ENCODE data around the gene CPHXL. TPM values are rescaled to one million over a fixed set of nuclear protein-coding genes. Genes with fewer than 3 reads are reported as not detected.

CPHXL gene
- total RNA-seq (2021; ENCODE audit: unreplicated experiment) (not detected), Bru-seq, nascent RNA (not detected), BruChase-seq, experiment 1, labeled RNA remaining after a 6-hour chase (not detected), BruChase-seq, experiment 2, labeled RNA remaining after a 2-hour chase (not detected)
- 0.06 TPM in 1 of 2 replicates, not detected in the other for polyA plus RNA-seq (2012)
- long read RNA-seq = 0 reads

GRCh38 chr16:75726390-75726789 lies at the start of gene CPHXL:
TSS of gene CPHXL (minus strand) at chr16:75726490. CDS start at chr16:75726442, 48 bp downstream.
- RAD21 ChIA-PET (ENCODE audit: low non-redundant PET in 1 of 2, low total read pairs in 2 of 2, uncharacterized antibody in 2 of 2, unreplicated experiment in 2 of 2) = no interaction called here
- Histone ChIP-seq H3K36me3 (ENCODE audit: control insufficient read depth in 1 of 2, insufficient read depth in 2 of 2, low read length in 2 of 2) (no peaks in the 10 kb centered on the region), H2AFZ (ENCODE audit: low read depth, low read length, poor library complexity, severe bottlenecking) (no peak within 1 kb of the TSS), H3K4me2 (ENCODE audit: low read length) (no peak within 1 kb of the TSS), H3K27ac (ENCODE audit: low read depth, low read length) (no peak within 1 kb of the TSS), H3K9me2 (ENCODE audit: insufficient read depth) (no peaks in the 10 kb centered on the region), H3K9ac (ENCODE audit: low read length) (no peak within 1 kb of the TSS), H4K20me1 (ENCODE audit: insufficient read depth) (no peaks in the 10 kb centered on the region), H3K27me3 (ENCODE audit: insufficient read depth, low read length) (no peaks in the 10 kb centered on the region), H3K4me3 (replicated peaks in 1 of 2; ENCODE audit: low read depth in 1 of 2, low read length in 2 of 2) (no peak within 1 kb of the TSS), H3K79me2 (ENCODE audit: insufficient read depth, low read length) (no peaks in the 10 kb centered on the region), H3K9me3 (ENCODE audit: control insufficient read depth in 1 of 2, insufficient read depth in 1 of 2, low read depth in 1 of 2, low read length in 2 of 2) (no peaks in the 10 kb centered on the region), H3K4me1 (ENCODE audit: control insufficient read depth in 1 of 2, insufficient read depth in 2 of 2, low read length in 2 of 2) (no peaks in the 10 kb centered on the region; a peak in 1 of 4 replicates)
- no peak for DNase-seq (ENCODE audit: low read depth, low spot score)
- no peak for TF ChIP-seq ATF3 (IDR thresholded peaks at IDR 0.05)
- TF ChIP-seq EZH2phosphoT487 (IDR thresholded peaks at IDR 0.05; ENCODE audit: borderline replicate concordance) = no peak
- ATAC-seq = no peak
- intact Hi-C loops (cut with micrococcal nuclease) = no loop called here
- POLR2A ChIA-PET = no interaction called here
- CTCF ChIA-PET = no interaction called here
- BruUV-seq (replicated peaks) = no TSS peak

- no peaks in the 10 kb centered on the region for H3K79me2 ChIP-seq (ENCODE audit: insufficient read depth, low read length)
- ATAC-seq (no peak), DNase-seq (ENCODE audit: low read depth, low spot score) (no peak)
- no peaks in the 10 kb centered on the region for H3K9me2 ChIP-seq (ENCODE audit: insufficient read depth)
- H3K9me3 ChIP-seq (ENCODE audit: control insufficient read depth in 1 of 2, insufficient read depth in 1 of 2, low read depth in 1 of 2, low read length in 2 of 2) = no peaks in the 10 kb centered on the region
- no peaks in the 10 kb centered on the region for H3K4me1 ChIP-seq (ENCODE audit: control insufficient read depth in 1 of 2, insufficient read depth in 2 of 2, low read length in 2 of 2)
- ChIA-PET CTCF (interaction anchor here (1.3 kb wide), 1 partner anchor 11 kb away, joined by 4 read pairs; no protein-coding TSS in a partner anchor), RAD21 (ENCODE audit: low non-redundant PET in 1 of 2, low total read pairs in 2 of 2, uncharacterized antibody in 2 of 2, unreplicated experiment in 2 of 2) (no interaction called here), POLR2A (no interaction called here)
- H3K27ac ChIP-seq (ENCODE audit: low read depth, low read length) = no peak overlapping the region
- no peaks in the 10 kb centered on the region for H3K36me3 ChIP-seq (ENCODE audit: control insufficient read depth in 1 of 2, insufficient read depth in 2 of 2, low read length in 2 of 2)
- no peak overlapping the region for H3K9ac ChIP-seq (ENCODE audit: low read length)
- H3K4me2 ChIP-seq (ENCODE audit: low read length) = no peak overlapping the region
- no peak for TF ChIP-seq ATF3 (IDR thresholded peaks at IDR 0.05)
- H4K20me1 ChIP-seq (ENCODE audit: insufficient read depth) = no peaks in the 10 kb centered on the region
- no TSS peak for BruUV-seq (replicated peaks)
- H3K27me3 ChIP-seq (ENCODE audit: insufficient read depth, low read length) = peaks cover 16% of the 10 kb centered on the region
- no peak overlapping the region for H3K4me3 ChIP-seq (replicated peaks in 1 of 2; ENCODE audit: low read depth in 1 of 2, low read length in 2 of 2)
- intact Hi-C loops (cut with micrococcal nuclease) = no loop called here
- no peak overlapping the region for H2AFZ ChIP-seq (ENCODE audit: low read depth, low read length, poor library complexity, severe bottlenecking)
These were observed 47.9 kb upstream of the CPHXL start for GRCh38 chr16:75774197-75774596.

Measured in HCT116 (cell line).